Activated CD8-positive, alpha-beta memory T cell treated with anti-CD3 and anti-CD28 coated beads, Interleukin-2, amount 50 U/mL, for 24 hours (primary cell): ENCODE data around the gene PRX.
"Not testable (repeated sequence)": the region's sequence is repeated elsewhere in the genome, so short reads cannot be mapped to it uniquely, and the experiment has no call there.

ENCODE experiments used
- DNase-seq: peaks from one replicate; pipeline ENCODE4 v3.0.0-alpha.2; 2020; ENCODE audit errors: extremely low read depth

PRX gene

DNA sequence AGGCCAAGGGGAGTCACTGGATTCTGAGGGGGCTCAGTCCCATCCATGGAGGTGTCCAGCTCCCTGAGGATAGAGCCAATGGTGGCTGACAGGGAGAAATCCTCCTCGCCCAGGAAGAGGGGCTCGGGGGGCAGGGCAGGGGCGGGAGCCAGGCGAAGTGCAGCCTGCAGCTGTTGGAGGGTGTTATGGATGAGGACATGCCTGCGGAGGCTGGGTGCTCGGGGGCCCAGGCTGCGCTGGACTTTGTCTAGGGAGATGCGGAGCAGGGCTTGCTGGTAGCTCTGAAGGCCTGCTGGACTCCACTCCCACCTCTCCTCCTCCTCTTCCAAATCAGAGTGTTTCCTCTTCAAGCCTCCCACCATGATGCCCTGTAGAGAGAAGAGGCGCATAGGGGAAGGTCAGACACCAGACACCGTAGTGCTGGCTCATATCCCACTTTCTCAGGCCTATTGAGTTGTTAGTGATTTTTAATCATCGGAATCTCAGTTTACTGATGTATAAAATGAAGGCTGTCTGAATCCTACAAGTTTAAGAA is 28.6 kb upstream of the PRX start:
- DNase-seq, result no peak

DNA sequence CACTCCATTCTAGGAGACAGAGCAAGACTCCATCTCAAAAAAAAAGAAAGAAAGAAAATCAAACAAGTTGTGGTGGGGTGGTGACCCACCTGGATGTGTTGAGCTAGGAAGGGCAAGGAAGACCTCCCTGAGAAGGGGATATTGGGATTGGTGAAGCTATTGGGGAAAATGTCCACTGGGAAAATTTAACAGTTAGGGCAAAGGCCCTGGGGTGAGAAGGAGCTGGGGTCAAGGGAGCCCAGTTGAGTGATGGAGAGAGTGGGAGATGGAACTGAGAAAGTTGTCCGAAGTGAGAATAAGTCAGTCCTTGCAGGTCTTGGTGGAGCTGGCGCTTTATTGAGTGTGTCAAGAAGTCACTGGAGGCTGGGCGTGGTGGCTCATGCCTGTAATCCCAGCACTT is 25.1 kb upstream of the PRX start:
- DNase-seq, result no peak

- DNase-seq, result no peak
These were observed 20.4 kb upstream of the PRX start for GRCh38 chr19:40433391-40434216.

GRCh38 chr19:40432760-40433159 is 19.6 kb upstream of the PRX start:
- DNase-seq, result not testable (repeated sequence)

- DNase-seq, result no peak
These were observed 18.5 kb upstream of the PRX start for GRCh38 chr19:40431698-40432097.

- not testable (repeated sequence) for DNase-seq
These were observed 17.1 kb upstream of the PRX start for GRCh38 chr19:40430242-40430641.

DNA sequence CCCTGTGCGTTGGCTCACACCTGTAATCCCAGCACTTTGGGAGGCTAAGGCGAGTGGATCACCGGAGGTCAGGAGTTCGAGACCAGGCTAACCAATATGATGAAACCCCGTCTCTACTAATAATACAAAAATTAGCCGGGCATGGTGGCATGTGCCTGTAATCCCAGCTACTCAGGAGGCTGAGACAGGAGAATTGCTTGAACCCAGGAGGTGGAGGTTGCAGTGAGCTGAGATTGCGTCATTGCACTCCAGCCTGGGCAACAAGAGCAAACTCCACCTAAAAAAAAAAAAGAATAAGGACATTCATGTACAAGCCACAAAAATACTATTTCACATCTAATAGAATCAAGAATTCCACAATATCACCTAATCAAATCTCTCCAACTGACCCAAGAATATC is 15.0 kb upstream of the PRX start:
- not testable (repeated sequence) for DNase-seq

DNA sequence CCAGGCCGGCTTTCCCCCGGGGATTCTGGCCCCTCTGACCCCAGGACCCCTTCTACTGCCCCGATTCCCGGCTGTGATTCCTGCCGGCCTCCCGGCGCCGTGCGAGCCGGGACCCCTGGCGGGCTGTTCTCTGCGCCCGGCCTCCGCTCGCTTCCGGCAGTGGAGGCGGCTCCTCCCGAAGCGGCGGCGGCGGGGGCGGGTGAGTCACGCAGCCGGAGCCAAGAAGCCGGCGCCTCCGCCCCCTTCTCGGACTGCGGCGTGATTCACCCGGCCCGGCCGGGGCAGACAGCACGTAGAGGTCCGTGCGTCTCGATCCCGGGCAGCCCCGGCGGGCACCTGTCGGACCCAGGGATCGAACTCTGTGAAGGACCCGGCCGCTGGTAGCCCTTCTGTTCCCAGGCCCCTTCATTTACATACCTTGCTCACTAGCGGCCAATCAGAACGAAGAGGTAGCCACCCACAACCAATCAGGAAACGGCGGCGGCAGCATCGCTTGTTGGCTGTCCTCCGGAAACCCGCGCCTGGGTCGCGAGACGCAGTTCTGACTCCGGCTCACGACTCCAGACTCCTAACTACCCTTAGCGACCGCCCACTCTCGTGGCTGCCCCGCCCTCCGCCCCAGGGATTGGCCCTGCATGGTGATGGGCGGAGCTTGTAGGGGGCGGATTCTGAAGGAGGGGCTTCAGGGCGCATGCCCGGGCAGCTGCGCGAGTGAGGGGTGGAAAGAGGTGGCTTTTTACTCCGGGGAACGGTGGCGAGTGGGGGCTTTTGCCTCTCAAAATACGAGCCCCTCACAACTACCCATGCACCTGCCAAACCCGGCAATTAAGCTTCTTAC is 12.5 kb upstream of the PRX start, which contains the start of gene SERTAD1:
TSS of gene SERTAD1 (minus strand) at position 543 of the 838 bp plus-strand sequence. CDS start 2,446 bp downstream, outside the sequence.
- peak; percentile 100 for DNase-seq

DNA sequence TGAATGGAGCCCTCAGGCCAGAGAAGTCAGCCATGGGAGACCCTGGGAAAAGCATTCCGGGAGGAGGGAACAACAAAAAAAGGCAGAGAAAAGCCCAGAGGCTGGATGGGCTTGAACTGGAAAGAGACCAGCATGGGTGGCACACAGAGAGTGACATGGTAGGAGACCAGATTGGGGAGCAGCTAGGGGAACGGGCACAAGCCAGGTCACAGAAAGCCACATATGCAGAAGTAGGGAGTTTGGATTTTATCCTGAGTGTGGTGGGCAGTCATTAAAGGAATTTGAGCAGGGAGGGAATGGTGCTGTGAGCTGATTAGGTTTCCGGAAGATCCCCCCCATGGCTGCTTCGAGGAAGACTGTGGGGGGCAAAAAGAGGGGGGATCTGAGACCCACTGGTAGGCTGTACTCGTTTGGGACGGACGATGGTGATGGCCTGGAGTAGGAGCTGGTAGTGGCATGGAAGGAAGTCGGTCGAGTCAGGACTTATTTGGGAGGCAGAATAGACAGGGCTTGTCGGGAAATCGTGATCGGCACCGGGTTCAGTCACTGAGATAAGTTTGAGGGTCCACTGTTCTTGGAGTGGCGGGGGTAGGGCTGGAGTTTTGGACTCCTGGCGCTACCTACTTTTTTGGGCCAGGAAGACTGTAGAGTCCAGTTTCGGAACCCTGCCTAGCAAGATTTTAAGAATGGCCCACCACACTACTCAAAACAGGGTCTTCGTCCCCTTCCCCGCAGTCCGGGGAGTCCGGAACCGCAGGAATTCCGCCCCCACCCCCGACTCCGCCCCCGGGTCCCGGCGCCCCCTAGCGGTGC is 11.7 kb upstream of the PRX start:
- DNase-seq, result no peak

GRCh38 chr19:40423938-40424337 is 10.8 kb upstream of the PRX start:
- DNase-seq, result no peak

- no peak for DNase-seq
These were observed 9.8 kb upstream of the PRX start for GRCh38 chr19:40422748-40423566.

DNA sequence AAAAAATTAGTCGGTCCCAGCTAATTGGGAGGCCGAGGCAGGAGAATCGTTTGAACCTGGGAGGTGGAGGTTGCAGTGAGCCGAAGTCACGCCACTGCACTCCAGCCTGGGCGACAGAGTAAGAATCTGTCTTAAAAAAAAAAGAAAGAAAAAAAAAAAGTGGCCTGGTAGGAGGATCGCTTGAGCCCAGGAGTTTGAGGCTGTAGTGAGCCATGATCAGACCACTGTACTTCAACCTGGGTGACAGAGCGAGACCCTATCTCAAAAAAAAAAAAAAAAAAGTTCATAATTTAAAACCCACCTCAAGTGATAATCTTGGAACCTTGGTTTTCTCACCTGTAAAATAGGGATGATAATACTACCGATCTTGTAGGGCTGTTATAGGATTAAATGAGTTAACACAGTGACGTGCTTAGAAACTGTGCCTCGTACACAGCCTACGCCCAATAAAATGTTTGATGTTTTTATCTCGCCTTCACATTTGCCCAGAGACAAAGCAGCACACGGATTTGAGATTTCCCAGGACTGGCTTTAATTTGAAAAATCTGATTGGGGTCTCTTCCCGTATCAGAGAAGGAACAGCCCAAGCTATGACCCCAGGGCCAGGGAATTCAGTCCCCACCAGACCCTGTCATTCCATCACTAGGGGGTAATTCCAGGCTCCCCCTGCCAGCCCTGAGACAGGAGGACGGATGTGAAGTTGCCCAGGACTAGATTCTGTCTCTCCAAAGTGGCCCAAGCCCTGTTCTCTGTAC is 9.0 kb upstream of the PRX start:
- DNase-seq, result no peak

DNA sequence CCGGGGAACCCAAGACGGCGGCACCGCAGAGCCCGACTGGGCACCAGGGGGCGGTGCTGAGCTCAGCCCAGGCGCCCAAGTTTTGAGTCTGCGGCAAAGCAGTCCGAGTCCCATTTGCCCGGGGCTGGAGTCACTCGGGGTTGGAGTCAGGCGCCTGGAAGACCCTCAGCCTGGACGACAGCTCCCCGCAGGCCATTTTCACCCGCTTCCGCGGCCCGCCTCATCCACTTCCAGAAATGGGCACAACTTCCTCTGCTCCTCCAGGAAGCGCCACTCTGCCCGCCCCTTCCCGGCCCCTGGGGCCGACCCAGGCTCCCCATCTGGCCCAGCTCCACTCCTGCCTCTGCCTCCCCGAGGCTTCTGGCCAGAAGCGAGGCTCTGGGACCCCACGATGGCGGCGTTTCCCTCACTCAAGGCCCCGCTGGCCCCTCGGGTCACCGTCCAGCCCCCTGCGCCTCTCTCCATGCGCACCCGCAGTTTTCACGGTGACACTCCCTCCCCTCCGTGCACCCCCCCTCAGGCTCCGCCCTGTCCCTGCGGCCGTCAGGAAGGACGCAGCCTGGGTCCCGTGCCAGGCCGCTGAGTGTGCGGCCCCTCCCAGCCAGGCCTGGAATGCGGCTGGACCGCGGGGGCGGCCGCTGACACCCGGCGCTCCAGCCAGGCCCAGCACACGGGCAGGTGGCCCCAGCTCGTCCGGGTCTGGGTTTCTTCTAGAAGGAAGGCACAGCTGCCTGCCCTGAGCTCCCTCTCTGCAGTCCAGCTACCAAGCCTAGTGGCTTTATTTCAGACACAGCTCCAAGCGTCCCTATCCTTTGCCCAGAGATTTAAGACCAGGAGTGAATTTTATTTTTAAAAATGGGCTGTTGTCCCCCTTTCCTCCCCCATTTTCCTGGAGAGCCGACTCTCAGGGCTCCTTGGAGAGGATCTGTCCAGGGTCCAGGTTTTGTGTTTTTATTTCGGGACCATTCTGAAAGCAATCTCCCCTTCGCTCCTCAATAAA is 7.9 kb upstream of the PRX start:
- DNase-seq, result peak; percentile 36

DNA sequence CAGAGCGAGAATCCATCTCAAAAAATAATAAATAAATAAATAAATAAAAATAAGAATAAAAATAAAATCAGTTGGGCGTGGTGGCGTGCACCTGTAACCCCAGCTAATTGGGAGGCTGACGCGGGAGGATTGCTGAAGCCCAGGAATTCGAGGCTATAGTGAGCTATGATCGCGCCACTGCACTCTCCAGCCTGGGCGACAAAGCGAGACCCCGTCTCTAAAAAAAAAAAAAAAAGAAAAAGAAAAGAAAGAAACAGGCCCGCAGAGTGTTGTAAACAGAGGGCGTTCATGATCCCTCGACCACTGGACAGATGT is 7.2 kb upstream of the PRX start:
- no peak for DNase-seq

DNA sequence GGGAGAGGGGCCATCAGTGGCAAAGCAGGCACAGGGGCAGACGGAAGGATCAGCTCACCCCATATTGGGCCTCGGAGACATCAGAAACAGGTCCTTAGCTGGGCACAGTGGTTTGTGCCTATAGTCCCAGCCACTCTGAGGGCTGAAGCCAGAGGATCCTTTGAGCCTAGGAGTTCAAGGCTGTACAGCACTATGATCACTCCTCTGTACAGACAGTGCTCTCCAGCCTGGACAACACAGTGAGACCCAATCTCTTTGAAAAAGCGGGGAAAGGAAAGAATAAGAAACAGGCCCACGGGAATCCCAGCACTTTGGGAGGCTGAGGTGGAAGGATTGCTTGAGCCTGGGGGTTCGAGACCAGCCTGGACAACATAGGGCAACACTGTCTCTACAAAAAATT is 6.6 kb upstream of the PRX start:
- no peak for DNase-seq

DNA sequence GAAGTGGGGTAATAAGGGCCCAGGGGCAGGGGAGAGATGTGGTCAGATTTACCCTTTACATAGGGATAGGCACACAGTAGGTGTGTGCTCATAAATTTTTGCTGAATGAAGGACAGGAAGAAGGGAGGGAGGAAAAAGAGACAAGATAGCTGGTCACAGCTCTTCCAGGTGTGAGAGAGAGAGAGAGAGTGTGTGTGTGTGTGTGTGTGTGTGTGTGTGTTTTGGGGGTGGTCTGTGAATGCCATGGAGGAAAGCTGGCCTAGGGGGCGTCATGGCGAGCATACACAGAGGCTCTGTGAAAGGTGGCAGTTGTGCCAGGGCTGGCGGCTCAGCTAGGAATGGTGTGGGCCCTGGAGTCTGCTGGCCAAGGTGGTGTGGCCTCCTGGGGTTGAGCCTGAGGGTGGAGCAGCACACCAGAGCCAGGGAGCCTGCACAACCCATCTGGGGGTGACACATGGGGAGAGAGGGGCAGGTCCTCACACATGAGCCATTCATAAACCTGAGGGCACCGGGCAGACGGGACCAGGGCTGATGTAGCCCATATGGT is 6.0 kb upstream of the PRX start:
- DNase-seq, result no peak

- no peak for DNase-seq
These were observed 4.9 kb upstream of the PRX start for GRCh38 chr19:40418040-40418439.

GRCh38 chr19:40417643-40417981 is 4.4 kb upstream of the PRX start:
- DNase-seq, result no peak
